Stimulated activated CD8-positive, alpha-beta memory T cell treated with anti-CD3 and anti-CD28 coated beads, Interleukin-7, amount 100 ng/mL, for 1 hour (primary cell): ENCODE measurements around the gene CYTH4.
"Not testable (repeated sequence)": the region's sequence is repeated elsewhere in the genome, so short reads cannot be mapped to it uniquely, and the experiment has no call there.

Experiments
- DNase-seq, 2 donors: peaks; one replicate each; pipeline ENCODE4 v3.0.0-alpha.2; 2020; ENCODE audit warnings: low read depth in 2 of 2

Gene CYTH4

GRCh38 chr22:37282385-37282677, at the start of gene CYTH4:
Gene CYTH4, plus strand, starts transcription at chr22:37282508. Its CDS starts 62 bp downstream, at chr22:37282570.
- peak; percentile 55 to 60 for DNase-seq

DNA sequence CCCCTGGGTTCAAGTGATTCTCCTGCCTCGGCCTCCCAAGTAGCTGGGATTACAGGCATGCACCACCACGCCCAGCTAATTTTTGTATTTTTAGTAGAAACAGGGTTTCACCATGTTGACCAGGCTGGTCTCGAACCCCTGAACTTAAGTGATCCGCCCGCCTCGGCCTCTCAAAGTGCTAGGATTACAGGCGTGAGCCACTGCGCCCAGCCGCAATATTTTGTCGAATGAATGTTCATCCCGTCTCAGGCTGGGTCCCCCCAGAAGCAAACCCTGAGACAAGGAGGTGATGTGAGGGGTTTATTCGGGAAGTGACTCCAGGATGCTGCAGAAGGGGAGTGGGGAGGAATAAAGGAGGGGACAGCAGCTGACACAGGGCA, 48.9 kb upstream of the CYTH4 start:
- not testable (repeated sequence) for DNase-seq

GRCh38 chr22:37233751-37234631, 48.3 kb upstream of the CYTH4 start:
- DNase-seq = no peak

GRCh38 chr22:37234736-37235711, 47.3 kb upstream of the CYTH4 start:
- no peak for DNase-seq

- DNase-seq = no peak
Measured at GRCh38 chr22:37235897-37236607, 46.3 kb upstream of the CYTH4 start.

GRCh38 chr22:37237371-37238268, 44.7 kb upstream of the CYTH4 start:
- DNase-seq = no peak

GRCh38 chr22:37239336-37240239, 42.7 kb upstream of the CYTH4 start:
- no peak for DNase-seq

DNA sequence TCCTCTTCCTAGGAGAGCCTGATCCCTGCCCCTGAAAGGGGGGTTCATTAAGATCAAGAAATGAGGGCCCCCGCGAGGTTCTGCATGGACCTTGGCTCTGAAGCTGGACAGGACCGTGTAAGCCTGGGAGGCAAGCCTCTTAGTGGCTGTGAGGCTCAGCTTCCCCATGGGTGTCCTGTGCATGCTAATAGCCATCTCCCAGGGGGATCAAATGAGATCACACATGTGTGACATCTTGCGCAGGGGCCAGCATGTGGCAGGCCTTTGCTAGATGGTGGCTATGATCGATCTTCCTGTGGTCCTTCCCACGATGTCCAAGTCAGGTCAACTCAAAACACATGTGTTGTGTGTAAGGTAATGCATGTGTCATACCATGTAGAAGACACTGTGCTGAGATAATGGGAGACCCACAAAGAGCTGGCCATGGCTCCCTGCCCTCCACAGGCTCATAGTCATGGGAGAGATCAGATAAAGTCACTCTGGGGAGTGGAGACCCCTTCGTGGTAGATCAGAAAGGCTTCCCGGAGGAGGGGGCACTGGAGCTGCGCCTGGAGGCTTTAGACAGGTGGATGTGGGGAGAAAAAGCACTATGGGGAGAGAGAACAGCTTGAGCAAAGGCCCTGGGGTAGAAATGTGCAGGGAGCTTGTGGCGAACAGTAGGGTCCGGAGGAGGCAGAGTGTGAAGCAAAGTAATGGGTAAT, 41.9 kb upstream of the CYTH4 start:
- no peak for DNase-seq

- DNase-seq = no peak
Measured at GRCh38 chr22:37240941-37241320, 41.4 kb upstream of the CYTH4 start.

DNA sequence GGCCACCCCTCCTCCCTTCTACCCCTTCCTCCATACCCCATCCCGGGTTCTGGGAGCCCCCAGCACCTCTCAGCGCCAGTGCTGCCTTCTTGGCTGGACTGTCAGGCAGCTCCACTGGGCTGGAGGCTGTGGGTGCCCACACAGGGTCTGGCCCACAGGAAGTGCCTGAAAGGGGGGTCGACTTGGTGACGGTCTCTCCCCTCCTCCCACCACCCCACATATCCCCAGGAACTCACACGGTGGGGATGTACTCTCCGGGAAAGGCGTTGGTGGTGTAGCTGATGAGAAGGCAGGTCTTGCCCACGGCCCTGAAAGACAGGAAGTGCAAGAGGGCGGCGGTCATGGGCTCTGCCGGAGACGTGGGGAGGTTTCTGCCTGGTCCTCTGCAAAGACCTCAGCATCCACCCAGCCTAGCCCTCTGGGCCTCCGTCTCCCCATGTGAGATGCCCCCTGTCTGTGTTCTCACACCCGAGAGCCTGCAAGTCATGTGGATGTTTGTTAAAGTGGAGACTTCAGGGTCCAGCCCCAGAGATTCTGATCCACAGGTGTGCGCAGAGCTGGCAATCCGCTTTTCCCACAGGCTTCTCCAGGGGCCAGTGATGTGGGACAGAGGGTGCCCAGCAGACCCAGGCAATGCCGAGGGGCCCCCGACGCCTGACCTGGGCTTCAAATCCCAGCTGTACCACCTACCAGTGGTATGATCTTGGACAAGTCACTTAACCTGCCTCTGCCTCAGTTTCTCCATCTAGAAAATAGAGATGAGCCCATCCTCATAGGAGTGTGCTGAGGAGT, 40.8 kb upstream of the CYTH4 start:
- DNase-seq = no peak

- peak; percentile 75 for DNase-seq
Measured at GRCh38 chr22:37242395-37242918, 39.9 kb upstream of the CYTH4 start.

DNA sequence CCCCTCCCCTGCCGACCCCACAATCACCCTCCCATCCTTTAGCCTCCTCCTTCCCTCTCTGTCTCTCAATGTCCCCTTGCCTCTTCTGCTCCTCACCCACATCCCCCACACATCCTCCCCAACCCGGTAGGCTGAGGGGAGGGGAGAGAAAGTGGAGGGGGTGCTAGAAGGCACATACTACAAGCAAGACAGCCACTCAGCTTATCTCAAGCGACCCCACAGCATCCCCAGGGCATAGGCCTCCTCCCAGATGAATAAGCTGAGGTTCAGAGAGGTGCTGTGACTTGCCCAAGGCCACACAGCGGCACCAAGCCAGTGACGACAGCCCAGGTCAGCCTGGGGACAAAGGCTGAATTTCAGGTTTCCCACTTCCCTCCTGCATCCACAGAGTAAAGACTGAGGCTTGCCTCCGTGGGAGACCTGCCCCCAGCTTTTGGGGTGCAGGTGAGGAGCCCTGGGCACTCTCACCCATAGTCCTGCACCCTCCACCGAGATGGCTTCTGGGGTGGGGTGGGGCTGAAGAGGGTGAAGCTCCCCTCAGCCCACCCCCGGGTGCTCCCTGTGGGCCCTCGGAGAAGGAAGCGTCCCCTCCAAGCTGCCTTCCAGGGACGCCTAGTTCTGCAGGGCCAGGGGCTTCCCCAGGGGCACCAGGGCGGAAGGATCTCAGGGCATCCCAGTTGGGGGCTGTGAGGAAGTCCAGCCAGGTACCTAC, 38.8 kb upstream of the CYTH4 start:
- no peak for DNase-seq

DNA sequence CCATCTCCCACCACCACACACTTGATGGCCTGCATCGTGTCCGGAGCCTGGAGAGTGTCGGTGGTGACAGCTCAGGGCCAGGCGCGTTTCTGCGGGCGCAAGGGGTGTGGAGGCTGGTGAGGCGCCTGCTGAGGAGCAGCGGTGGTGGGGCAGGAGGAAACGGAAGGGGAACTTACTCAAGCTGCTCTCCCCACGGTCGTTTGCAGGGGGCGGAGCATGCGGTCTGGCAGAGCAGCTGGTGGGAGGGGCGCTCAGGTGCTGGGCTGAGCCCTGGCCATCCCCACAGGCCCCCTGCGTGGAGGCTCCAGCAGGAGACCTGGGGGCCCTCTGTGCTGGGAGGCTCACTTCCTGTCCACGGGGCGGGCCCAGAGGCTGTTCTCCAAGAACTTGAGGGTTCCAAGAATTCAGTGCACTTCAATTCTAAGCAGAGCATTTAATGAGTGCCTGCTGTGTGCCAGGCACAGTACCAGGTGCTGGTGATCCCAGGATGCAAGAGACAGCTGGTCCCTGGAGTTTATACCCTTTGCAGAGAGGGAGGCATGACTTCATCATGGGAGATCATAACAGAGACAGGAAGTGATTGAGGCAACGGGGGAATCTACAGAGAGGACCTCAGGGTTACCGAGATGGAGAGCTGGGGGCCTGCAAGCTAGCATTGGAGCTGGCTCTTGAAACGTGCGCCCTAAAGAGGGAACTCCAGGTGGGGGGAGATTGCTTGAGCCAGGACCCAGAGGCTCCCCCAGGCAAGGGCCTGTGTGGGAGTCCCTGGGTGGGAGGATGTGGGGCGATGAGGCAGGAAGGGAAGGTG, 38.0 kb upstream of the CYTH4 start, which contains the start of gene RAC2:
Gene RAC2, minus strand, starts transcription at position 156 of the 808 bp plus-strand sequence. Its CDS starts 121 bp downstream, at position 35.
- DNase-seq = peak; percentile 75 to 79

DNA sequence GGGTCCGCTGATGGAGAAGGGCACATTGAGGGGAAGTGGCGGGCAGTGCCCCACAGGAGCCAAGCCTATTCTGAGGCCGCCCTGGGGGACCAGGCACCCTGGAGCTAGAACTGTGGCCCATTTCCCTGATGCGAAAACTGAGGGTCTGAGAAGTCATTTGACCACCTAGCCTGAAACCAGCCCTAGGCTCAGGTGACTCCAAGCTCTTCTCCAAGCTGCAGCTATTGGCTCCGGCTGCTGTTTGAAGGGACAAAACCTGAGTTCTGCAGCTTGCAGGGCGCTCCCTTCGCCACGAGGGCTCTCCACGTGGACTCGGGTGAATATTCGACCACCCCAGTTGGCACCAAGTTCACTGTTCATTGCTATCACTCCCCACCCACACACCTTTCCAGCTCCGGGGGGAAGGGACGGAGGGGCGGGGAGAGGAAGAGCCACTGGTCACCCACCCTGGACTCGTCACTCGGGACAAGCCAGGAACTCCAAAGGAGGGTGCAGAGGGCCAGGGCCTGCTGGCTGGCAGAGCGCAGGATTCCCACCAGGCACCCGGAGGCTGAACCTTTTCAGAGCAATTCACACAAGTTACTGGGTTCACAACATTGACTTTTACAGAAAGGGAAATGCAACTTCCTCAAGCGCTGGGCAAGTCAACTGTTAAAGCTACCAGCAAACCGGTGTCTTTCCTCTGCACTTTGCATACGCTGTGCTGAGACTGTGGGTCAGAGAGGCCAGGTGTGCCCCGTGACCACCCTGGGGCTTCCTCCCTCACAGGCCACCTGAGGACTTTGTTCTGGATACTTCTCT, 37.2 kb upstream of the CYTH4 start:
- no peak for DNase-seq

DNA sequence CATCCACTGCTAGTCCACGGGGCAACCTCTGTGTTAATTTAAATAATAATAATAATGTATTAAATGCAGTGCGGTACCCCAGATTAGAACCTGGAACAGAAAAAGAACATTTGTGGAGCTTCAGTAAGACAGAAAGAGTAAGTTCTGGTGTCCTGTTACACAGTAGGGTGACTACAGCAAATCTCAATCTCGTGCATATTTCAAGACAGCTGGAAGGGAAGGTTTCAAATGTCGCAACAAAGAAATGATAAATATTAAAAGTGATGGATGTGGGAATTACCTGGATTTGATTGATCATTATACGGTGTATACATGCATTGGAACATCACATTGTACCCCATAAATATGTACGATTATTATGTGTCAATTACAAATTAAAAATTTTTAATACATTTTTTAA, 36.6 kb upstream of the CYTH4 start:
- DNase-seq = no peak

DNA sequence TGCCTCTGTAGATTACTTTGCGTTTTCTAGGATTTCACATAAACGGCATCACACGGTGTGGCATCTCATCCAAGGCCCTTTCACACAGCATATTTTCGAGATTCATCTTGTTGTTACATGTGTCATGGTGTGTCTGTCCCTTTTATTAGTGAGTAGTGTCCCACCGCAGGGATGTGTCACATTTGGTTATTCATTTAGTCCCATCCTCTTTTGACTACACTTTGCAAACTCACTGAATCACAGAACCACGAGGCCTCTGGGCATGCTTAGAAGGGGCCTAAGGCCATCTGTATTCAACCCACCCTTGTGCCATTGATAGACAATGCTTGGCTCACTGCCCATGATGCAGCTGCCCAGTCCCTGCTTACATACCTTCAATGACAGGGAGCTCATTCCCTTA, 34.1 kb upstream of the CYTH4 start:
- DNase-seq = no peak
